NCI-H2107 (cell line): ENCODE measurements around the gene ZNF777.
"Not testable (repeated sequence)": the region's sequence is repeated elsewhere in the genome, so short reads cannot be mapped to it uniquely, and the experiment has no call there.

ENCODE experiments used
- DNase-seq: peaks from one replicate; lab custom pipeline; 2025; lab: John Stamatoyannopoulos, UW

Gene ZNF777

DNA sequence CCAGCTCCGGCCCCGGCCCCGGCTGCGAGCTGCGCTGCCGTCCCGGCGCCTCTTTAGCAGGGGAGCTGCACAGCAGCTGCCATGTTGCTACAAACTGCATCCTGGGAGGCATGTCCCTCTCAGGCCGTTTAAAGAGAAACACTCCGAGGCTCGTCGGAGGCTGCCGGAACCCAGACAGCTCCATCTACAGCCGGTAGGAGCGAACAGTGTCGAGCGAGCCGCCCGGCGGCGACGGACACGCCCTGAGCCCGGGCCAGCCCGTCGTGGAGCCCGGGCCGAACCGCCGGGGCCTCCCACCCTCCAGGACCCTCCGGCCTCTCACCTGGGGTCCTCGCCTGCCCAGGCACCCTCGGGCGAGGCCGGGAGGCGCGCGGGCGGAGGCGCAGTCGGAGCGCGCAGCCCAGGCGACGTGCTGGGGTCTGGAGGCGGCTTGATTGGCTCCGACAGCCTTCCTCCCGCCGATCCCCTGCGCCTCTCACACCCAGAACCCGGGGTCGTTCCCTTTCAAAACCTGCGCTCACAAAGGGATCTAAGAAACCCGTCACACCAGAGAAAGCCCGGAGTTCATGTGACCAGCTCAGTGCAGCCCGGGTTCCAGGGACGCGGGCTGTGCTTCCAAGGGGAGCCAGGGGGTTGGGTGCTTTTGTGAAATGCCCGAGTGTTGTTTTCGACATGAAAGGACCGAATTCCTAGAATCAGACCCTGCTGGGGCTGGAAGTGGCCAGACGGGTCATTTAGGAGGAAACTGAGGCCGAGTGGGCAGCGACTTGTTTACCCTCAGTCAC is at the start of gene ZNF777:
ZNF777 (minus strand) TSS at position 570 of the 785 bp plus-strand sequence. CDS start 5,040 bp downstream, outside the sequence.
- peak; percentile 33 for DNase-seq

DNA sequence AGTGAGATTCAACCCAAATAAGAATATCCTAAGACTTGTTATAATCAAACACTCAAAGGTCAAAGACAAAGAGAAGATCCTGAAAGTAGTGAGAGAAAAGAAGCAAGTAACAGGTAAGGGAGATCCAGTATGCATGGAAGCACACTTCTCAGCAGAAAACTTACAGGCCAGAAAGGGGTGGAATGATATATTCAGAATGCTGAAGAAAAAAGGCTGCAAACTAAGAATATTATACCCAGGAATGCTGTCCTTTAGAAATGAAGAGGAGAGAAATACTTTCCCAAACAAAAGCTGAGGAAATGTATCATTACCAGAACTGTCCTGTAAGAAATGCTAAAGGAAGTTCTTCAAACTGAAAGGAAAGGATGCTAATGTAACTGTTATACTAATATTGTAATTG is 49.4 kb upstream of the ZNF777 start:
- no peak for DNase-seq

GRCh38 chr7:149509774-149510173 is 48.9 kb upstream of the ZNF777 start:
- DNase-seq, result no peak

GRCh38 chr7:149505551-149505950 is 44.7 kb upstream of the ZNF777 start:
- no peak for DNase-seq

GRCh38 chr7:149501651-149502050 is 40.8 kb upstream of the ZNF777 start:
- no peak for DNase-seq

GRCh38 chr7:149500910-149501309 is 40.0 kb upstream of the ZNF777 start:
- no peak for DNase-seq

DNA sequence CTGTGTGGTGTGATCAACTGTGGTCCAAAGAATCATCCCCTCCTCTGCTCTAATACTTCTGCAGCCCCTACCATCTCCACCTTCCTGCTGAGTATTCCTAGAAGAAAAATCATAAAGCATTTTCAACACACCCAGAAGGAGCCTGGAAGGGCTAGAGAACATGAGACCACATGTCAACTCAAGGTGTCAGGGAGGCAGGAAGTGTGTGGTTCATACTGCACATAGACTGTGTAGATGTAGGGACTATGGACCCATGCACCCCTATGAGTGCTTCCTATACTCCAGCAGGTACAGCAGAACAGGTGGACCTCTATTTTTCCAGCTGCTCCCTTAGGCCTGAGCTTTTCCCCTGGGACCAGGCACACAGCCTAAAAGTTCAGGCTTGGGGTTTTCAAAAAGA is 39.3 kb upstream of the ZNF777 start:
- DNase-seq, result no peak

- DNase-seq, result no peak
Observed at GRCh38 chr7:149498811-149499210, 37.9 kb upstream of the ZNF777 start.

DNA sequence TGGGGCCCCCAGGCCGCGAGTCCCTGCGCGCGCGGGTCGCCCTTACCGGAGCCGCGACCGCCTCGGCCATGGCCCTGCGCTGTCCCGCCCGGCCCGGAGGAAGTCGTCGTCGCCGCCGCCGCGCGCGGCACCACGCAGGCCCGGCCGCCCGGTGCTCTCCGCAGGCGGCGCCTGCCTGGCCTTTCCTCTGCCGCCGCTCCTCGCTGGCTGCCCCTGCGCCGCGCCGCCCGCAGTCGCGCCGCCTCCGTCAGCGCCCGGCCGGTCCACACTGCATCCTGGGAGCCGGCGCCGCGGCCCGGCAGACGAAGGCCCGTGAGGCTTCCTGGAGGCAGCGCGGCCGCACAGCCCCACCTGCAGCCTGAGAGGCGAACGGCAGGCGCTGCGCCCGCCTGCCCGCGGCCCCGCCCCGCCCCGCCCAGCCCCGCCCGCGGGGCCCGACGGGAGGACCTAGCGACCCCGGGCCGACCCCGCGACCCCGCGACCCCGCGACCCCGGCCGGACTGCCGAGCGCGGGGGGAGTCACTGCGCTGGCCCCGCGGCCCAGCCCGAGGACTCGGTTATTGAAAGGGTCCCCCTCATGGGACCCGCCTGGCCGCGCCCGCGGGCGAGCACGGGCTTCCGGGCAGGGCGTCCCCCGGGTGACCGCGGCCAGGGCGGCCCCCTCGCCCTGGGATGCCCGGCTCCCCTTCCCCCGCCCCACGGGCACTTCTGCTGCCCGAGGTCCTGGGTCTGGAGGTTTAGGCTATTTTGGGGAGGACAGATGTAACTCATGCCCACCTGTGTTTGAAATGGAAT is 36.8 kb upstream of the ZNF777 start, which contains the start of gene ZNF746:
ZNF746 (minus strand) TSS at position 343 of the 795 bp plus-strand sequence; CDS start at position 70, 273 bp downstream.
- DNase-seq, result peak; percentile 56

DNA sequence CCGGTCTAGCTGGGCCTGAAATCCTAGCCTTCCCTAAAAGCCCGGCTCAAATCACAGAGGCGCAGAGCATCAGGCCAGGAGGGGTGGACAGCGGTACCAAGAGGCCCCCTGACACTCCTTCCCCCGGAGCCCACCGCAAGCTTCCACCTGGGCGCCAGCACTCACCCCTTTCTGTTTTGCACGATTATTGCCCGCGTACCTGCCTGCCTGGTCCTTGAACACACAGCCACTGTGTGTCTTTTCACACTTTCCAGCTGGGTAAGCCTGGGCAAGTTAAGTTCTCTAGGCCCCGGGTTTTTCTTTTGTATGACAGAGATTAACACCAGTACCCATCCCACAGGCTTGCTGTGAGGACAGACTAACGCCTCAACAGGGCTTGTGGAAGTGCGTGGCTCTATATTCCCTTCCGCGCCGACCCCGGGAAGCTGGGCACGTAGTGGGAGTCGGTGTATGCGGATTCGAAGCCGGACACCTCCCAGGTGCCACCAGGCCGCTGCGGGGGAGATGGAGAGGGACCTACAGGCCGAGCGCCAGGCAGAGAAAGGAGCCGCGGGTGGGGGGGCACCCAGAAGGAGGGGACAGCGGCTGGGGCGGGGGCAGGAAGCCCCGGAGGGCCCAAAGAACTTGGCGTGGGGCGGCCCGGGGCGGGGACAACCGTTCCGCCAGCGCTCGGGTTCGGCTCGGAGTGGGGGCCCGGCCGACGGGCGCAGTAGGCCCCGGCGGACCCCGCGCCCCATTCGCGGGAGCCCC is 36.0 kb upstream of the ZNF777 start:
- no peak for DNase-seq

DNA sequence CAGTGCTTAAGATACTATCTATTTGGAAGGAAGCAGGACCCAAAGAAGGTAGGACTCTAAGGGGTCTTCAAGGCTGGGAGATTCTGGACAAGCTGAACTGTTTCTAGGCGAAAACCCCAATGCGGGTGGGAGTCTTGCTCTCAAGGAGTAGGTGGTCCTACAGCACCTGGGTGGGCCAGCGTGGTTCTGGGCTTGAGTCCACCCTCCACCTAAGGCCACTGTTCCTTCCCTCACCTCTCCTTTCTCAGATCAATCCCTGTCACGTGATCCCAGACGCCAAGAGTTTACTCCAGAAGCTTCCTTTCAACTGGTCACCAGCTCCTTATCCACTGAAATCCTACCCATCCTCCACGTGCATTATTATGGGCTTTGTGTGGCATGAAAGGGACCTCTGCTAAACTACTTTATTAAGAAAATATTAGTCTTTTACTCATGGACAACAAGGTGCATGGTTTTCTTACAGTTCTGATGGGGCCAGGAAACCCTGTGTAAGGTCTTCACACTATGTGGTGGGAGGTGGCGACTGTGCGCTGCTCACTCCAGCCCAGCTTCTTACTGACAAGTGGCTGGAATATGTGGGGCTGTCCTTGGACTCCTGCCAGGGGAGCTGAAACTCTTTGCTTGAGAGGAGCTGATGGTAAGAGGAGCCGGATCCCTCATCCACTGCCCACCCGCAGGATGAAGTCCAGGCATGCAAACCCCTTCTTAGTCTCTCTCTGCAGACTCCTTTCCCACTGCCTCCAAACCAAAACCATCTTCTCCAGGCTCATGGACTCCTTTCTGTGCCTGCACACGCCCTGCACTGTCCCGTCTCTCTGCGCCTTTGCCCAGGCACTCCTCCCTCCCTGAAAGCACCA is 35.2 kb upstream of the ZNF777 start:
- no peak for DNase-seq

GRCh38 chr7:149494738-149495368 is 34.0 kb upstream of the ZNF777 start:
- no peak for DNase-seq

DNA sequence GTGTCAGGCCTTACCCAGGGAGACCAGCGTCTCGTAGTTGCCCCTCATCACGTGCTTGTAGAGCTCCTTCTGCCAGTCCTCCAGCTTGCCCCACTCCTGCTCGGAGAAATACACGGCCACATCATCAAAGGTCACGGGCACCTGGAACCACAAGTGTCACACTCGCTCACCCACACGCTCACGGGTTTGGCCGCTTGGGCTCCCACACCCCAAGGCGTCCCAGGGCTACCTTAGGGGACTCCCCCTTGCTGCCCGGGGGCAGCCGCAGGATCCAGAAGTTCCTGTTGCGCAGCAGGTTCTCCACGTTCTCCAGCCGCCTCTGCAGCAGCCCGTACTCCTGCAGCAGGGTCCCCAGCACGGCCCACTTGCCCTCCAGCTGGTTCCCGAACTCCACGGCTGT is 33.1 kb upstream of the ZNF777 start:
- not testable (repeated sequence) for DNase-seq

GRCh38 chr7:149493366-149493765 is 32.5 kb upstream of the ZNF777 start:
- no peak for DNase-seq

GRCh38 chr7:149490083-149490760 is 29.4 kb upstream of the ZNF777 start:
- DNase-seq, result no peak

DNA sequence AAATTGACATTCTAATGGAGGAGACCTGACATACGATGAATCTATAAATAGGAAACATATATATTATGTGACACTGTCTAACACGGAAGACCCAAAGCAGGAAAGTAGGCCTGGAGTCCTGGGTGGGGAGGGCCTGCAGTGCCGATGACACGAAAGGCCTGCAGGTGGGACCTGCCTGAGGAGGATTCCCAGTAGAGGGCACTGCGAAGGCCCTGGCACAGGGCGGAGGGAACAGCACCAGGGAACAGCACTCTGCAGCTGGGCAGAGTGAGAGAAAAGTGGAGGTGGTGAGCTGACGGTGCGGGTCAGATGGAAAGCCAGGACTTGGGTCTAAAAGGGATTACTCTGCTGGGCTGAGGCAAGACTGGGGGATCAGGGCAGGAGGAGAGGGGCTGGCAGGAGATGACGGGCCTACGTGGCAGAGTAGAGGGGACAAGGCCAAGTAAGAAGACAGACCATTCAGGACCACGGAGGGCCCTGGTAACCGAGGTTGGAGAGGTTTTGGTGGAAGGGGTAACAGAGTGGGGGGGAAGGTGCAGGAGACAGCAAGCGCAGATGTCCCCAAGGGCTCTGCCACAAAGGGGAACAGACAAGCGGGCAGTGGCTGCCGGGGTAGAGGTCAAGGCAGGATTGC is 28.6 kb upstream of the ZNF777 start:
- DNase-seq, result no peak

DNA sequence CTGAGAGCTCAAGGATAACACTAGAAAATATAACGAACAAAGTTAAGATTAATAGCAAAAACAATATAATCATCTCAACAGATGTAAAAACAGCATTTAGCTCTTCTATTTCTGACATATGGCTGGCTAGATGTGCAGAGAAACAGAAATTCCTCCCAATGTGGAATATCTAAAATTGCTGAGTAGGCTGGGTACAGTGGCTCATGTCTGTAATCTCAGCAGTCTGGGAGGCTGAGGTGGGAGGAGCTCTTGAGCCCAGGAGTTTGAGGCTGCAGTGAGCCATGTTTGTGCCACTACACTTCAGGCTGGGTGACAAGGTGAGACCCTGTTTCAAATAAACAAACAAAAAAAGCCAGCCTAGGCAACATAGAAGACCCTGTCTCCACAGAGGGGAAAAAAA is 18.7 kb upstream of the ZNF777 start:
- DNase-seq, result no peak

- no peak for DNase-seq
Observed at GRCh38 chr7:149478754-149479153, 17.9 kb upstream of the ZNF777 start.

GRCh38 chr7:149477494-149478443 is 16.9 kb upstream of the ZNF777 start:
- DNase-seq, result no peak
